ENCODE measurements around the gene FAM89B.
A peak's percentile ranks its signal among the peaks of the same experiment; 100 is the strongest.

Gene FAM89B

GRCh38 chr11:65591939-65592857 lies 19.9 kb downstream of the FAM89B start:
- no peak for DNase-seq

GRCh38 chr11:65592858-65593517 lies 20.6 kb downstream of the FAM89B start:
- DNase-seq: no peak

- DNase-seq: peak; percentile 30
Observed at GRCh38 chr11:65593518-65594414, 21.4 kb downstream of the FAM89B start.

- no peak for DNase-seq
Observed at GRCh38 chr11:65595131-65595530, 22.8 kb downstream of the FAM89B start.

- DNase-seq: no peak
Observed at GRCh38 chr11:65595543-65596281, 23.4 kb downstream of the FAM89B start, which contains the start of gene KCNK7. KCNK7 (minus strand) TSS chr11:65595800; CDS start chr11:65595772, 28 bp downstream.

- DNase-seq: no peak
Observed at GRCh38 chr11:65596520-65596919, 24.2 kb downstream of the FAM89B start.

GRCh38 chr11:65598258-65598699 lies 25.9 kb downstream of the FAM89B start:
- no peak for DNase-seq

GRCh38 chr11:65599216-65599954 lies 27.0 kb downstream of the FAM89B start:
- DNase-seq: no peak

GRCh38 chr11:65599955-65600246 lies 27.6 kb downstream of the FAM89B start:
- no peak for DNase-seq

GRCh38 chr11:65604258-65604657 lies 31.9 kb downstream of the FAM89B start:
- no peak for DNase-seq

GRCh38 chr11:65606876-65607613 lies 34.7 kb downstream of the FAM89B start:
- DNase-seq: no peak

GRCh38 chr11:65607614-65608426 lies 35.5 kb downstream of the FAM89B start:
- no peak for DNase-seq

- no peak for DNase-seq
Observed at GRCh38 chr11:65609229-65609628, 36.9 kb downstream of the FAM89B start.

GRCh38 chr11:65609665-65610064 lies 37.3 kb downstream of the FAM89B start:
- no peak for DNase-seq

- DNase-seq: no peak
Observed at GRCh38 chr11:65610404-65610803, 38.1 kb downstream of the FAM89B start.

- DNase-seq: peak; percentile 68
Observed at GRCh38 chr11:65611028-65611757, 38.9 kb downstream of the FAM89B start.

- no peak for DNase-seq
Observed at GRCh38 chr11:65611758-65612603, 39.6 kb downstream of the FAM89B start.

- DNase-seq: no peak
Observed at GRCh38 chr11:65612691-65613090, 40.4 kb downstream of the FAM89B start.

Measured in MV-4-11 (cell line).